Neuron (in vitro differentiated cells): ENCODE results near the gene ZBTB6.
A peak's percentile ranks its signal among the peaks of the same experiment; 100 is the strongest.

Source experiments
- H2AFZ ChIP-seq: one replicate; pipeline ENCODE4 v1.6.1; 2013; ENCODE audit warnings: low read depth, mild to moderate bottlenecking, inconsistent platforms, low read length, moderate library complexity
- H3K27me3 ChIP-seq: one replicate; pipeline ENCODE4 v1.6.1; 2013; ENCODE audit warnings: low read length; ENCODE audit not compliant: insufficient read depth
- H3K36me3 ChIP-seq: one replicate; pipeline ENCODE4 v1.6.1; 2013; ENCODE audit warnings: low read length; ENCODE audit not compliant: insufficient read depth
- H3K4me1 ChIP-seq: one replicate; pipeline ENCODE4 v1.6.1; 2013; ENCODE audit warnings: low read length; ENCODE audit not compliant: insufficient read depth
- H3K4me3 ChIP-seq: 2 replicates; pipeline ENCODE4 v1.5.1; 2013; ENCODE audit warnings: mild to moderate bottlenecking, low read length, moderate library complexity
- H3K9me3 ChIP-seq: one replicate; pipeline ENCODE4 v1.6.1; 2013; ENCODE audit warnings: low read length

The ZBTB6 gene, protein sequence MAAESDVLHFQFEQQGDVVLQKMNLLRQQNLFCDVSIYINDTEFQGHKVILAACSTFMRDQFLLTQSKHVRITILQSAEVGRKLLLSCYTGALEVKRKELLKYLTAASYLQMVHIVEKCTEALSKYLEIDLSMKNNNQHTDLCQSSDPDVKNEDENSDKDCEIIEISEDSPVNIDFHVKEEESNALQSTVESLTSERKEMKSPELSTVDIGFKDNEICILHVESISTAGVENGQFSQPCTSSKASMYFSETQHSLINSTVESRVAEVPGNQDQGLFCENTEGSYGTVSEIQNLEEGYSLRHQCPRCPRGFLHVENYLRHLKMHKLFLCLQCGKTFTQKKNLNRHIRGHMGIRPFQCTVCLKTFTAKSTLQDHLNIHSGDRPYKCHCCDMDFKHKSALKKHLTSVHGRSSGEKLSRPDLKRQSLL

DNA sequence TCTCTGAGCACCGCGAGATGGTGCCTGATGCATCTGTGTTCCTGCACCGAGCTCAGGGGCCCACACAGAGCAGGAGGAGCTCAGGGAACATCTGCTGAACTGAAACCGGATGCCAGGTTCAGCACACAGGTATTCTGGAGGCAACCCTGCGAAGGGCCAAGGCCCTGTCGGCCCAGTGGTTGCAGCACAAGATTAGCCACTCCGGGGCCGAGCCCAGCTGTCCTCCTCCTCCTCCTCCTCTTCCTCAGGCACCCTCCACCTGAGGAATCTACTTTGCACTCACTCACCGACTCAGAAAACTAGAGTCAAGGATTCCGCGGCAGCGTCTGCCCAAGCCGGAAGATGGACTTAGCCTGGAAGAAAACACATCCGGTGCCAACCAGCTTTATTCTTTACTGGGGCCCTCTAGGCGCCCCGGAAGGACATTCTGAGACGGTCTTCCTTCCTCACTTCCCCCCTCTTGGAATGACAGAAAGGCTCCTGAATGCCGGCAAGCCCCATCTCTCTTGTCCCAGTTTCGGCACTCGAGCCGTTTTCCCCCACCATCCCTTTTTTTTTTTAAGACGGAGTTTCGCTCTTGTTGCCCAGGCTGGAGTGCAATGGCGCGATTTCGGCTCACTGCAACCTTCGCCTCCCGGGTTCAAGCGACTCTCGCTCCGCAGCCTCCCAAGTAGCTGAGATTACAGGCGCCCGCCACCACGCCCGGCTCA, at the start of gene ZBTB6:
Gene ZBTB6 (minus strand): TSS at position 360 of the 710 bp plus-strand sequence. CDS start 1,251 bp downstream, outside the sequence.
- peak within 1 kb of the TSS; percentile 1 for H2AFZ ChIP-seq
- H3K27me3 ChIP-seq = no peaks in the 10 kb centered on the region
- H3K4me1 ChIP-seq = peaks cover 17% of the 10 kb centered on the region
- H3K4me3 ChIP-seq = peak within 1 kb of the TSS; percentile 79
- peaks cover 27% of the 10 kb centered on the region for H3K36me3 ChIP-seq
- no peaks in the 10 kb centered on the region for H3K9me3 ChIP-seq

DNA sequence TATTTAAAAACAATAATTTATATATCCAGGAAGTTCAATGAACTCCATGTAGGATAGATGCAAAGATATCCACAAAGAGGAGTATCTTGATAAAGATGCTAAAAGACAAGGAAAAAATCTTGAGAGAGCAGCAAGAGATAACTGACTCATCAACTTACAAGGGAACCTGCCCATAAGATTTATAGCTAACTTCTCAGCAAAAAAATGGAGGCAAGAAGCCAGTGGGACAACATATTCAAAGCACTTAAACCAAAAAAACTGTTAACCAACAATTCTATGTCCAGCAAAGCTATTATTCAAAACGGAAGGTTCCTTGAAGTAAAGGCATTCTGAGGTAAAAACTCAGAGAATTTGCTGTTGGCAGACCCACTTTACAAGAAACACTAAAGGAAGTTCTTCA, 48.0 kb upstream of the ZBTB6 start:
- H3K27me3 ChIP-seq = no peaks in the 10 kb centered on the region
- H2AFZ ChIP-seq = no peak overlapping the region
- H3K9me3 ChIP-seq = no peaks in the 10 kb centered on the region
- no peaks in the 10 kb centered on the region for H3K4me1 ChIP-seq
- no peak overlapping the region for H3K4me3 ChIP-seq
- peaks cover 51% of the 10 kb centered on the region for H3K36me3 ChIP-seq

DNA sequence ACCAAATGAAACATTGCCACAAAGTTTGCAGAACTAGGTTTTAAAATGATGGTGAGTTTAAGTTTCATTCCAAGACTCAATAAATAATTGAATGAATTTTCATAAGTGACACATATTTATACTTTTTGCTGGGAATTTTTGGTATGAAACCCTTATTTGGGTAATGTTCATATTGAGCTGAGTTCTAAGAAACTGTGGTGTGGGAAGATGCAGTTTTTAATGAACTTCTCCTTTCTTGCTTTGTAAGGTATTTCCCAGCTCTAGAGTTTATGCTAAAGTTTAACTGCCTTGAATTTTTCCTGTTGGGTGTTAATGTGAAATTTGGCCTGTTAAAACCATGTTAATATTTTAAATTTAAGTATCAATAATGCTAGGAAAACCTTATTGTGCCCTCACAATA, 42.8 kb upstream of the ZBTB6 start:
- H3K4me3 ChIP-seq = no peak overlapping the region
- H3K36me3 ChIP-seq = peaks cover 31% of the 10 kb centered on the region
- H3K27me3 ChIP-seq = no peaks in the 10 kb centered on the region
- H3K9me3 ChIP-seq = no peaks in the 10 kb centered on the region
- no peak overlapping the region for H2AFZ ChIP-seq
- H3K4me1 ChIP-seq = no peaks in the 10 kb centered on the region

DNA sequence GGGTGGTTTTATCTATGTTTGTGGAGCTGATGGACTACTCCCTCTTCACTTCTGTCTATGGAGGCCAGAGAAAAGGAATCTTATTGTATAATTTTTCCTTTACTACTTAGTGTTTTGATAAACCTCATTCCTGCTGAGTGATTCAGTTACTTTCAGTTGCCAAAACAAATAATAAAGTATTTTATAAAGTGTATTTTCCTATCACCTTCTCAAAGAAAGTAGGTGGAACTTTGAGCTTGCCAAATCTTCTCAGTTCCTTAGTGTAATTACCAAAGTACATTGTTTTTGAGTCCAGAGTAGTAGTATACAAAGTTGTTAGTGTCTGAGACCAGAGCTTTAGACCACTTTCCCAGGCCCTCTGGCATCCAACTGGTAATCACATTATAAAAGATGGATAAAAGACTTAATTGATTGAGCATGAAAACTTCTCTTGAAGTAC, 41.1 kb upstream of the ZBTB6 start:
- peaks cover 6% of the 10 kb centered on the region for H3K4me1 ChIP-seq
- no peaks in the 10 kb centered on the region for H3K9me3 ChIP-seq
- H2AFZ ChIP-seq = no peak overlapping the region
- peaks cover 14% of the 10 kb centered on the region for H3K36me3 ChIP-seq
- H3K4me3 ChIP-seq = no peak overlapping the region
- H3K27me3 ChIP-seq = no peaks in the 10 kb centered on the region

DNA sequence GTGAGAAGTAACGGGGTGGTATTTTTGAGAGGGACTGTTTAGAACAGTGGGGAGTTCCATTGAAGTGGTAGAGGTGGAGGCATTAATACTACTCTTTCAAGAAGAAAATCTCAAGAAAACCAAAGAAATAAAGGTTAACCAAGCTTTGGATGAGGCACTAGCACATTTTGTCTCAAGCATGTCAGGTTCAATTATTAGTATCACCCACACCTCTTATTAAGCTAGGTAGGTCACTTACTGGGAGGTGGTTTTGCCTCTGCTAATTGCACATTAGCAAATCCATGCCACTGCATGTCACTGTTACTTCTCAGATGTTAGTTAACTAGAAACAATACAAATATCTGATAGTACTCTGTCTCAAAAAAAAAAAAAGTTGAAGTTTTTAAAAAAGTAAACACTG, 37.9 kb upstream of the ZBTB6 start:
- H2AFZ ChIP-seq = no peak overlapping the region
- H3K4me1 ChIP-seq = peaks cover 24% of the 10 kb centered on the region
- no peaks in the 10 kb centered on the region for H3K9me3 ChIP-seq
- H3K27me3 ChIP-seq = no peaks in the 10 kb centered on the region
- peaks cover 7% of the 10 kb centered on the region for H3K36me3 ChIP-seq
- no peak overlapping the region for H3K4me3 ChIP-seq

DNA sequence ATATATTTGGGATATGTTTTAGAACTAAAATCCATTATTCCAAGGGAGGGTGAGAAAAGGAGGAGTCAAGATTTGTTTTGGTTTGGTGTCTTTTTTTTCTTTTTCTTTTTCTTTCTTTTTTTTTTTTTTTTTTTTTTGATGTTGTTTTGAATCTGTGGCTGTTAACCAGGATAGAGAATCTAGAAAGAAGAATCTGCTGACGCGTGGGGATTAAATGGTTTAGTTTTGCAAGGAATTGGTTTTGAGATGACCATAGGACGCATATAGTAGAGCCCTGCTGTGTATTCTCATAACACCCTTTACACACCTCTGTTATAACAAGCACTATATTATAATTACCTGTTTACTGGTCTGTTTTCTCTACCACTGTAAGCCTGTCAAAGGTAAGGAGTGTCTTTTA, 37.1 kb upstream of the ZBTB6 start:
- H3K36me3 ChIP-seq = peaks cover 3% of the 10 kb centered on the region
- H3K9me3 ChIP-seq = no peaks in the 10 kb centered on the region
- H3K4me1 ChIP-seq = peaks cover 24% of the 10 kb centered on the region
- H3K27me3 ChIP-seq = no peaks in the 10 kb centered on the region
- H3K4me3 ChIP-seq = no peak overlapping the region
- H2AFZ ChIP-seq = no peak overlapping the region

DNA sequence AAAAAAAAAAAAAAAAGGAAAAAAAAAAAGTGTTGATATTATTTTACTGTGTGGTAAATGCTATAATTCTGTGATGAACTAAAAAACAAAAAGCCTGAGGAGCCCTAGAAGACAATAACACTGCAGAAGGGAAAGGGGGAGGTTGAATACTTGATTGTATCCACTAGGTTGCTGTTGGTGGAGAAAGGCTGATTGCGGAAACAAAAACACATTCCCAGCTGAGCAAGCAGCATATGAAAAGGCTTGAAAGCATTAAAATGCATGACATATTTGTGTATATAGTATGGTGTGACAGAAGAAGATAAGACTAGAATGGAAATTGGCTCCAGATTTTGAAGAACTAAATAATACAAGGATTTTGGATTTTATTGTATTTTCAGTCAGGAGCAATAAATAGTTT, 36.6 kb upstream of the ZBTB6 start:
- Histone ChIP-seq H3K27me3 (no peaks in the 10 kb centered on the region), H2AFZ (no peak overlapping the region), H3K36me3 (peaks cover 3% of the 10 kb centered on the region), H3K9me3 (no peaks in the 10 kb centered on the region), H3K4me1 (peaks cover 24% of the 10 kb centered on the region), H3K4me3 (no peak overlapping the region)

DNA sequence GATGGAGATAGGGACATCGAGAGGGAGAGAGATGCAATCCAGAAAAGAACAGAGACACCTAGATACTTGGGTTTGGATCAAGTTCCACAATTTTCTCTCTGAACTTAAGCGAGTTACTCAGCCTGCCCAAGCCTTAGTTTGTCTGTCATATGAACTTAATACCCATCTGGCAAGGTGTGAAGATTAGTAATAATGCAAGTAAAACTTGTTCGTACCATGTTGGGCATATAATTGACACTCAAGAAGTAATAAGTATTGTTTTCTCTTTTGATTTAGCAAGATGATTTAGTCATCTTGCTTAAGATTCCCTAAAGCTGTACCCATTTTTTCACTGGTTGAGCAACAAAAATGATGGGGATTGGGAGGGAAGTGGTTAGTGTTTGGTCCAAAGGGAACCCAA, 35.2 kb upstream of the ZBTB6 start:
- Histone ChIP-seq H2AFZ (no peak overlapping the region), H3K36me3 (peaks cover 6% of the 10 kb centered on the region), H3K9me3 (no peaks in the 10 kb centered on the region), H3K27me3 (no peaks in the 10 kb centered on the region), H3K4me1 (peaks cover 24% of the 10 kb centered on the region), H3K4me3 (no peak overlapping the region)

DNA sequence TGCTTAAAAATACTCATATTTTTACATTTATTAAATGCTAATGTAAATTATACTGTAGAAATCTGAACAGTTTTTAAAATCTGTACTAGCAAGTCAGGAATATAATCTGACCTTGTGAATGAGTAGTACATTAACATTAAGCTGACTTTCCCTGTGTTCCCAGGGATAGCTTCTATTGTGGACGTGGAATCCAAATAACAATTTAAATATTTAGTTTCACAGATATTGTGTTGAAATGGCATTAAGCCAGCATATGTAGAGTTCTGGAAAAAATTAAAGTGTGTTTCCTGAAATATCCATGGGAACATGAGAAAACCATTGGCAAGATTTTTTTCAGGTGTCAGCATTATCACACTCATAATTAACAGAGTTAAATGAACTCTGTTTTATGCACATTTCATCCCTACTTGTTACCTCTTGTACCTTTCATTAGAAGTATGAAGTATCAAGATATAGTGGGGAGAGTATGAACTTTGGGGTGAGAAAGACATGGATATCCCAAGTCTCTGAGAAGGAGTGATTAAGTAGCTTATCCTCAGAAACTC, 33.4 kb upstream of the ZBTB6 start:
- no peak overlapping the region for H2AFZ ChIP-seq
- no peaks in the 10 kb centered on the region for H3K27me3 ChIP-seq
- peaks cover 31% of the 10 kb centered on the region for H3K4me1 ChIP-seq
- H3K9me3 ChIP-seq = no peaks in the 10 kb centered on the region
- no peak overlapping the region for H3K4me3 ChIP-seq
- peaks cover 3% of the 10 kb centered on the region for H3K36me3 ChIP-seq

DNA sequence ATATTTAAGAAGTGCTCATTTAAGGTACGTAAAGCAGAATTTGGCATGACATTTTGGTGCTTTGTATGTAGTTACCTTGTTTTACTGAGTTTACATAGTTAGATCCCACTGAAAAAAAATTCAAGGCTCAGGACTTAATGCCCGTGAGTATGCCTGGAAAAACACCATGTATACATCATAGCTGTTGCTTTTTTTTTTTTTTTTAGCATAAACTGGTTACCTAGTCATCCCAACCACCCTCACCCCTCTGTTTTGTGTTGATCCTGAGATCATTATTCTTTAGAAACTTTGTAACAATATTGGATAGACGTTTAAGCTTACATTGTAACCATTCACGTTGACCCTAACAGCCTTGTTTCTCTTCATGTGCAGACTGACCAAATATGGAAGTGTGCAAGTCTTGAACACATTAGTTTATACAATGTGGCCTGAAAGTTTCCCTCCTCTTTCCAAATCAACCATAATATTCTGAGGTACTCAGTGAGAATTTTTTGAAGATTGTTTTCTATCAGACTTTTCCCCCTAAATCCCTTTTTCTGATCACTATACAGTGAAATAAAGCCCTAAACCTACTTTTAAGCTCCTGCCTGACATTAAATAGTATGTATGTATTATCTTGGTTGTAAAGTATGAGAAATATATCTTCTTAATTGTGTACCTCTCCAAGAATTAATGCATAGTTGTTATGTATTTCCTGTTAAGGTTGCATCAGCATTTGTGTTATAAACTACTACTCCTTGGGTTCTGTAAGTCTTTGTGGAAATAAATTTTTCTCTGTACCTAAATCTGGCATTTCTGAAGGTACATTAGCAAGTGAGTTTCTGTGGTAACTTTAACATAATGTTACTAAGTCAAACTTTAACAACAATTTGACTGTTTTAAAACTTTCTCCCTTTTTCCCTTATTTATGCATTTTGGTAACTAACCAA, 32.1 kb upstream of the ZBTB6 start:
- no peak overlapping the region for H3K4me3 ChIP-seq
- H3K36me3 ChIP-seq = peaks cover 3% of the 10 kb centered on the region
- H3K9me3 ChIP-seq = no peaks in the 10 kb centered on the region
- H3K27me3 ChIP-seq = no peaks in the 10 kb centered on the region
- H3K4me1 ChIP-seq = peaks cover 35% of the 10 kb centered on the region
- H2AFZ ChIP-seq = no peak overlapping the region

DNA sequence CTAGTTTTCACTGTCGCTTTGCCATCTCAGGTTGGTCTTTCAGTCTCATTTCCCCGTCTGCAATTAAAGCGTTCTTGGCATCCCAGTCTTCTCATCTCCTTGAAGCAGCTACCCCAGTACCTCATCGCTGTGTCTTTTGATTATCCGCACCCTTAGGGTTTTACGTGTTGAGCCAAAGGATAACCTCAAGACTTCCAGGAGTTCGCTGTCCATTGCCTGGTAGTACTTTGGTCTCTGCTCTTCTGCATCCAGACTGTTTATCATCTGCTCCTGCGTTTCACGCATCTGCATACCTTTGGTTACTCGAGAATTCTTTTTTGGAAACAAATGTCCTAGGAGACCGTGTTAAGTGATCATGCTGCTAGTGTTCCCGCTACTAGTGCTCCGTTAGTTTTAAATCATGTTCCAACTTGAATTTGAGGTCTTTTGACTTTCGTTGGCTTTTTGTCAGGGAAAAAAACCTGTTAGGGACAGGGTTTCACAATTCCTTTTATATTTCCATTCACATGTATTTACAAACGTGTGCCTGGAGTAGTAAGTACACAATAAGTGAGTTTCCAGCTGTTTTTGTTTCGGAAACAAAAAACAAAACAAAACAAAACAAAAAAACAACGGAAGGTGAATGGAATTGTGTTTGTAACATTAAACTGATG, 28.6 kb upstream of the ZBTB6 start:
- H3K36me3 ChIP-seq = peaks cover 12% of the 10 kb centered on the region
- peaks cover 16% of the 10 kb centered on the region for H3K4me1 ChIP-seq
- H3K4me3 ChIP-seq = peak overlapping the region; percentile 71
- no peaks in the 10 kb centered on the region for H3K9me3 ChIP-seq
- H3K27me3 ChIP-seq = no peaks in the 10 kb centered on the region
- H2AFZ ChIP-seq = no peak overlapping the region
